ENCODE results near the gene RAD9A.

Gene RAD9A

GRCh38 chr11:67441098-67441563 lies 49.3 kb downstream of the RAD9A start:
- no peak for DNase-seq (ENCODE audit: low read depth)

GRCh38 chr11:67441731-67442351 lies 50.1 kb downstream of the RAD9A start:
- no peak for DNase-seq (ENCODE audit: low read depth)

- DNase-seq (ENCODE audit: low read depth) = no peak
Measured at GRCh38 chr11:67442504-67443404, 51.0 kb downstream of the RAD9A start.

GRCh38 chr11:67445515-67445914 lies 53.7 kb downstream of the RAD9A start:
- no peak for DNase-seq (ENCODE audit: low read depth)

All from T-helper 22 cell (primary cell).